ENCODE results near the gene ARHGEF11.
A peak's percentile ranks its signal among the peaks of the same experiment; 100 is the strongest.

The ARHGEF11 gene

DNA sequence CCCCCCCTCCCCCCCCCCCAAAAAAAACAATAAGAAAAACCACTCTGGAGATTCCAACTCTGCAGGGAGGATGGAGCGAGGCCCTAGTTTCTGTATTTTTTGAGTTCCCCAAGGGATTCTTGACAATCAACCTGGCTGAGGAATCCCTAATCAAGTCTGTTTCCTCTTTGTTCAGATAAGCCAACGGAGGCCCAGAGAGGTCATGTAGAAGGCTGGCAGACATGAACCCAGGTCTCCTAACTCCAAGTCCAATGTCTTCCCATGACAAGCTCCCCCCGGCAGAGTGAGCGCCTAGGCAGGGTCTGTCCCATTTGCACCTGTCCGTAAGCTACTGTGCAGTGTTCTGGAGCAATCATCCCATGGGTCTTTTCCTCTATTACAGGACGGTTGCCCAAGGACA is 85.6 kb downstream of the ARHGEF11 start:
- Histone ChIP-seq H3K79me2 (ENCODE audit: insufficient read depth, low read depth) (no peaks in the 10 kb centered on the region), H3K27ac (no peak overlapping the region), H3K4me3 (IDR thresholded peaks at IDR 0.05; ENCODE audit: insufficient read depth, low read depth, low read length) (no peak overlapping the region), H3K4me1 (ENCODE audit: low read depth, poor library complexity, severe bottlenecking) (peaks cover 38% of the 10 kb centered on the region), H3K4me2 (peak overlapping the region; percentile 27; the same call in 1 of the 2 replicates), H3K36me3 (ENCODE audit: insufficient read depth) (no peaks in the 10 kb centered on the region), H2AFZ (ENCODE audit: low read depth) (no peak overlapping the region), H3K27me3 (ENCODE audit: insufficient read depth, low read depth) (no peaks in the 10 kb centered on the region), H3K9ac (no peak overlapping the region), H4K20me1 (ENCODE audit: insufficient read depth) (no peaks in the 10 kb centered on the region)
- TF ChIP-seq, protein P1, sequence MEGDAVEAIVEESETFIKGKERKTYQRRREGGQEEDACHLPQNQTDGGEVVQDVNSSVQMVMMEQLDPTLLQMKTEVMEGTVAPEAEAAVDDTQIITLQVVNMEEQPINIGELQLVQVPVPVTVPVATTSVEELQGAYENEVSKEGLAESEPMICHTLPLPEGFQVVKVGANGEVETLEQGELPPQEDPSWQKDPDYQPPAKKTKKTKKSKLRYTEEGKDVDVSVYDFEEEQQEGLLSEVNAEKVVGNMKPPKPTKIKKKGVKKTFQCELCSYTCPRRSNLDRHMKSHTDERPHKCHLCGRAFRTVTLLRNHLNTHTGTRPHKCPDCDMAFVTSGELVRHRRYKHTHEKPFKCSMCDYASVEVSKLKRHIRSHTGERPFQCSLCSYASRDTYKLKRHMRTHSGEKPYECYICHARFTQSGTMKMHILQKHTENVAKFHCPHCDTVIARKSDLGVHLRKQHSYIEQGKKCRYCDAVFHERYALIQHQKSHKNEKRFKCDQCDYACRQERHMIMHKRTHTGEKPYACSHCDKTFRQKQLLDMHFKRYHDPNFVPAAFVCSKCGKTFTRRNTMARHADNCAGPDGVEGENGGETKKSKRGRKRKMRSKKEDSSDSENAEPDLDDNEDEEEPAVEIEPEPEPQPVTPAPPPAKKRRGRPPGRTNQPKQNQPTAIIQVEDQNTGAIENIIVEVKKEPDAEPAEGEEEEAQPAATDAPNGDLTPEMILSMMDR (conservative IDR thresholded peaks at IDR 0.05; ENCODE audit: low read depth, low read length) = no peak

DNA sequence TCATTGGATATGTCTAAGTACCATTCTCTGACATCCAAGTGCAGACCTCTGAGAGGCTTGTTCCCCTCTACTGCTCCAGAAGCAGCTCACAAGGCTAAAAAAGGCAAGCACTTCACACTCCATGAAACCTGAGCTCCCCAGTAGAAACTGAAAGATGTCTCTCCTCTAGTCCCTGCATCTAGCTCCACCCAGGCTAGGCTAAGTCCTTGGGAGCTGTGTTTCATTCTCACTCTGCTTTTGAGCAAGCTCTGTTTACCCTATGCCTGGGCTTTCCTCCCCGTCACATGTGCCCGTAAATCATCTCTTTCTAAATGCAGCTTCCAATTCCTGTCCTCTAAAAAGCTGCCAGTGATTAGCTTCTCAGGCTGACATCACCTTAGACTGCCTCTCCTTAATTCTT is 86.1 kb downstream of the ARHGEF11 start:
- Histone ChIP-seq H3K79me2 (ENCODE audit: insufficient read depth, low read depth) (no peaks in the 10 kb centered on the region), H2AFZ (ENCODE audit: low read depth) (no peak overlapping the region), H3K36me3 (ENCODE audit: insufficient read depth) (no peaks in the 10 kb centered on the region), H3K4me1 (ENCODE audit: low read depth, poor library complexity, severe bottlenecking) (peaks cover 38% of the 10 kb centered on the region), H3K4me2 (peak overlapping the region; percentile 27), H3K27ac (no peak overlapping the region), H3K9ac (no peak overlapping the region), H3K4me3 (IDR thresholded peaks at IDR 0.05; ENCODE audit: insufficient read depth, low read depth, low read length) (no peak overlapping the region), H3K27me3 (ENCODE audit: insufficient read depth, low read depth) (no peaks in the 10 kb centered on the region), H4K20me1 (ENCODE audit: insufficient read depth) (no peaks in the 10 kb centered on the region)
- TF ChIP-seq, protein P1 (conservative IDR thresholded peaks at IDR 0.05; ENCODE audit: low read depth, low read length) = no peak

DNA sequence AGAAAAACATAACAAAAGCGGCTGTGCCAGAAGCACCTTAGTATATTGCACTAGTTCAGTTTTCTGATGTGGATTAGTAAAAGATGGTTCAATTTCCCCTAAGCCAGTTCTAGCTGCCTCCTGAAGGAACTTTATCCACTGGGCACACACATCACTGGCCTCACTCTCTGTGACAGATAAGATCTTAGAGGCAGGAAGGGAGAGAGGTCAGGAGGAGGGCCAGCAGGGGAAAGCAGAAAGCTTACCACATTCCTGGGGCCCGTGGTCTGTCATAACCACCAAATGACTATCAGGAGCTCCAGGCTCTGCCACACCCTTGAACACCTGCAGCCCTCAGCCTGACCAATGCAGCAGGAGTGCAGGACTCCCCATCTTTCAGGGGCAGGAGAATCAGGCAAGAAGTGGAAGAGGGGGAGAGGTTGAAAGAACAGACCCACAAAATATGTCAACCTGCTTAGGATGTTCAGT is 87.3 kb downstream of the ARHGEF11 start:
- H3K27ac ChIP-seq = no peak overlapping the region
- H3K4me1 ChIP-seq (ENCODE audit: low read depth, poor library complexity, severe bottlenecking) = peaks cover 38% of the 10 kb centered on the region
- H3K79me2 ChIP-seq (ENCODE audit: insufficient read depth, low read depth) = no peaks in the 10 kb centered on the region
- no peak overlapping the region for H3K9ac ChIP-seq
- no peak overlapping the region for H2AFZ ChIP-seq (ENCODE audit: low read depth)
- H3K36me3 ChIP-seq (ENCODE audit: insufficient read depth) = no peaks in the 10 kb centered on the region
- no peak overlapping the region for H3K4me3 ChIP-seq (IDR thresholded peaks at IDR 0.05; ENCODE audit: insufficient read depth, low read depth, low read length)
- H3K27me3 ChIP-seq (ENCODE audit: insufficient read depth, low read depth) = no peaks in the 10 kb centered on the region
- peak overlapping the region; percentile 27; the same call in 1 of the 2 replicates for H3K4me2 ChIP-seq
- no peaks in the 10 kb centered on the region for H4K20me1 ChIP-seq (ENCODE audit: insufficient read depth)
- TF ChIP-seq, protein P1 (conservative IDR thresholded peaks at IDR 0.05; ENCODE audit: low read depth, low read length) = no peak

DNA sequence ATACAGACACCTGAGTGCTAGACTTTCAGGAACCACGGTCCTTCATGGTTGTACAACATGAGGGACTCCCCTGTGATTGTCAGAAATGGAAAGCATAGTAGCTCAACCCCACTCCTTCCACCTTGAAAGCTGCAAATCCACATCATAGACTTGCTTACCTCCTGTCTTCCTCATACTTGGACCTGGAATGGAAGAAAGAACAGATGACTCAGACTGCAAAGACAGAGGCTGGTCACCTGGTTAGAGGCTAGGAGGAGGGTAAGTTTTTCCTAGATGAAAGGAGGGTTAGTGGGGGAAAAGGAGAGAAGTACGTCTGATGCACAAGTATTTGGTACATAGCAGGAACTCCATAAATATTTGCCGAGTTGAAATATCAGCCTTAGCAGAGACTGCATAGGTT is 87.9 kb downstream of the ARHGEF11 start:
- TF ChIP-seq, protein P1 (conservative IDR thresholded peaks at IDR 0.05; ENCODE audit: low read depth, low read length) = no peak
- Histone ChIP-seq H3K4me2 (peak overlapping the region; percentile 27; the same call in 1 of the 2 replicates), H3K36me3 (ENCODE audit: insufficient read depth) (no peaks in the 10 kb centered on the region), H3K79me2 (ENCODE audit: insufficient read depth, low read depth) (no peaks in the 10 kb centered on the region), H3K27me3 (ENCODE audit: insufficient read depth, low read depth) (no peaks in the 10 kb centered on the region), H3K27ac (no peak overlapping the region), H3K4me1 (ENCODE audit: low read depth, poor library complexity, severe bottlenecking) (peaks cover 38% of the 10 kb centered on the region), H3K9ac (no peak overlapping the region), H4K20me1 (ENCODE audit: insufficient read depth) (no peaks in the 10 kb centered on the region), H2AFZ (ENCODE audit: low read depth) (no peak overlapping the region), H3K4me3 (IDR thresholded peaks at IDR 0.05; ENCODE audit: insufficient read depth, low read depth, low read length) (no peak overlapping the region)
